H4 (cell line): ENCODE data around the gene OTUD7B. TPM values are rescaled to one million over a fixed set of nuclear protein-coding genes. Genes with fewer than 3 reads are reported as not detected.
A peak's percentile ranks its signal among the peaks of the same experiment; 100 is the strongest.
"Not testable (repeated sequence)": the region's sequence is repeated elsewhere in the genome, so short reads cannot be mapped to it uniquely, and the experiment has no call there.

Experiments
- DNase-seq: peaks from one replicate; pipeline ENCODE4 v3.0.0-alpha.2; 2015; ENCODE audit warnings: low spot score
- total RNA-seq: library from RNA; depleted of rRNA; stranded (reverse); fragments of >200 nt; shearing (Covaris generic); gene quantifications from 2 replicates; pipeline ENCODE4 v1.2.3, GENCODE V29; 2014; rRNA removed

Gene OTUD7B
- 4.2 and 5.4 TPM in 2 replicates for total RNA-seq

DNA sequence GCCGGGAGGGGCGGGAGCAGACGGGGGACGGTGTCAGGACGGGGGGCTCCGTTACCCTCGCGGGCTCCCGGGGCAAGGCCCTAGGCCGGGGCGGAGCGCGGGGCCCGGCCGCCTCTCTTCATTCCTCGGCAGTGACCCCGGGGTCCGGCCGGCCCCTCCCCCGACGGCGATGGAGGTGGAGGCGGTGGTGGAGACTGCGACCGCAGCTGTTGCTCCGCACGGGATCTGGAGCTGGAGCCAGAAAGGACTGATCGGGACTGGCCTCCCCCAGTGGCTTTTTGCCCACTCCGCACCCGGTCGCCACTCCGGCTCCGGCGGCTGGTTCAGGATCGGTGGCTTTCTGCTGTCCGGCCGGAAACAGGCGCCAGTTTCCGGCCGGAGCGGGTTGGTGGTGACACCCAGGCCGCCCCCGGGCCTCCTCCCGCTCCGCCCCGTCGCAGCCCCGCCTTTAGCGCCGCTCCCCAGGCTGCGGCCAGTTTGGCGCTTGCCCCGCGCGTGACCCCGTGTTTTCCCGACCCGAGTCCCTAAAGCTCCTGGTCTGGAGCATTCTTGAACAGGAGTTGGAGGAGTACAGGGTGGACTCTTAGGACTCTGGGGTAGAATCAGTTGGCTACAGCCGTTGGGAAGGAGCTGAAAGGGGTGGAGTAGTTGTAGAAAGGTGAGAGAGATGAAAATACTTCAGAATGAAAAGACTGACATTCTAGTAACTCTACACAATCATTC is at the start of gene OTUD7B:
Gene OTUD7B, minus strand, starts transcription at position 334 of the 723 bp plus-strand sequence. CDS start 33,216 bp downstream, outside the sequence.
- peak; percentile 69 for DNase-seq

DNA sequence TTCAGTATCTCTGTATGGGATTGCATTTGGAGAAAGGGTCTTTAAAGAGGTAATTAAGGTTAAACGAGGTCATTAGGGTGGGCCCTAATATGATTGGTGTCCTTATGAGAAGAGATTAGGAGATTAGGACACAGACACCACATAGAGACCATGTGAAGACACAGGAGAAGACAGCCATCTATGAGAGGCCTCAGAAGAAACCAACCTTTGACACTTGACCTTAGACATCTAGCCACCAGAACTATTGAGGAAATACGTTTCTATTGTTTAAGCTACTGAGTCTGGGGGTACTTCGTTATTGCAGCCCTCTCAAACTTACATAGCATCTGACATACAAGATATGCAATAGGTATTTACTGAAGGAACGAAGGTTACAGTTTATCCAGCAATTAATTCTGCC is 49.7 kb upstream of the OTUD7B start:
- DNase-seq: no peak

GRCh38 chr1:150056407-150056806 is 45.9 kb upstream of the OTUD7B start:
- no peak for DNase-seq

GRCh38 chr1:150055507-150055906 is 45.0 kb upstream of the OTUD7B start:
- DNase-seq: not testable (repeated sequence)

- no peak for DNase-seq
These were observed 43.4 kb upstream of the OTUD7B start for GRCh38 chr1:150053926-150054325.

DNA sequence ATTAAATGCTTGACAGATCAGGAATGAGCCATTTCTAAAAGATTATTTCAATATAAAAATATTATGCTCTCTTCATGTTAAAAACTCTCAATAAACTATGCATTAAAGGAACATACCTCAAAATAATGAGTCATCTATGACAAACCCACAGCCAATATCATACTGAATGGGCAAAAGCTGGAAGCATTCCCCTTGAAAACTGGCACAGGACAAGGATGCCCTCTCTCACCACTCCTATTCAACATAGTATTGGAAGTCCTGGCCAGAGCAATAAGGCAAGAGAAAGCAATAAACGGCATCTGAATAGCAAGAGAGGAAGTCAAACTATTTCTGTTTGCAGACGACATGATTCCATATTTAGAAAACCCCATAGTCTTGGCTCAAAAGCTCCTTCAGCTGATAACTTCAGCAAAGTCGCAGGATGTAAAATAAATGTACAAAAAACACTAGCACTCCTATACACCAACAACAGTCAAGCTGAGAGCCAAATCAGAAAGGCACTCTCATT is 41.4 kb upstream of the OTUD7B start:
- not testable (repeated sequence) for DNase-seq

GRCh38 chr1:150051089-150051373 is 40.5 kb upstream of the OTUD7B start:
- no peak for DNase-seq

DNA sequence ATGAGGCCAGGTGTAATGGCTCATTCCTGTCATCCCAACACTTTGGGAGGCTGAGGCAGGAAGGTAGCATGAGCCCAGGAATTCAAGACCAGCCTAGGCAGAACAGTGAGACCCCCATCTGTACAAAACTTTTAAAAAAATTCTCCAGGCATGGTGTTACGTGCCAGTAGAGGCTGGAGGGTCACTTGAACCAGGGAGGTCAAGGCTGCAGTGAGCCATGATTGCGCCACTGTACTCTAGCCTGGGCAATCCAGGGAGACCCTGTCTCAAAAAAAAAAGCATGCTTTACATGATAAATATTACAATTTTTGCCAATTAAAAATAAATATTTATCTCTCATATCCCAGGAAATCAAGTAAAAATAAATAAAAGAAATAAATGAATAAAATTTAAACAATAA is 39.4 kb upstream of the OTUD7B start:
- DNase-seq: no peak

DNA sequence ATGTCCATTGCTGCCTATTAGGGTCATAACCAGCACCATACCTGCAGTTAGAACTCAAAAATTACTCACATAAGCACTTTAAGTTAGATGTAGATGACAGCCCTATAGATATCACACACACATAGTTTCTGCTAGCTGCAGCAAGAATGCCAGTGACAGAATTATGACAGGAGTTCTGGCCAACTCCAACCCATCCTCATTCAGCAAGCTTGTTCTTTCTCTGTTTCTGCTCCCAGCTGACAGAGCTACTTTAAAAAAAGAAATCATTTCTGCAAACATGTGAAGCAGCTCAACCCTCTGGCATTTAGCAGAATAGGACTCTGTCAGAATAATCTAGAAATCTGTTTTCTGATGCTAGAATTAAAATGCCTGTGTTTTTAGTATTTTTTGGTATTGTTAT is 23.8 kb upstream of the OTUD7B start:
- DNase-seq: no peak

GRCh38 chr1:150028322-150028721 is 17.8 kb upstream of the OTUD7B start:
- DNase-seq: no peak

DNA sequence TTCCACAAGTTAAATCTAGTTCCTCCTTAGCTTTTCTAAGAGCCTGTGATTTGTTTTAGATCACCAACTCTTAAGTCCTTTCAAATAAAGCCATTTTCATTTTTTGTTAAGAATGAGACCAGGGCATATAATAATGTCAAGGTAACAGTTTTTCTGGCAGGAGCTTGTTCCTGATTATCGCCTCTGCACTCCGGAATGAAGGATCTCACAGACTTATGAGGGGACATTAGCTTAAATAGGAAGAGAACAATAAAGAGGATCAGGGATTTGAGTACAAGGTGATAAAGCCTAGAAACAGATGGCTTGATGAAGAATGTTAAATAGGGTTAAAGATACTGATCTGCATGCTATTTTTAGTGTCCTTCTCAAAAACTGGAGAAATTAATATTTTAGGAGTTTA is 13.6 kb upstream of the OTUD7B start:
- no peak for DNase-seq

GRCh38 chr1:150022357-150022756 is 11.8 kb upstream of the OTUD7B start:
- DNase-seq: peak; percentile 6

DNA sequence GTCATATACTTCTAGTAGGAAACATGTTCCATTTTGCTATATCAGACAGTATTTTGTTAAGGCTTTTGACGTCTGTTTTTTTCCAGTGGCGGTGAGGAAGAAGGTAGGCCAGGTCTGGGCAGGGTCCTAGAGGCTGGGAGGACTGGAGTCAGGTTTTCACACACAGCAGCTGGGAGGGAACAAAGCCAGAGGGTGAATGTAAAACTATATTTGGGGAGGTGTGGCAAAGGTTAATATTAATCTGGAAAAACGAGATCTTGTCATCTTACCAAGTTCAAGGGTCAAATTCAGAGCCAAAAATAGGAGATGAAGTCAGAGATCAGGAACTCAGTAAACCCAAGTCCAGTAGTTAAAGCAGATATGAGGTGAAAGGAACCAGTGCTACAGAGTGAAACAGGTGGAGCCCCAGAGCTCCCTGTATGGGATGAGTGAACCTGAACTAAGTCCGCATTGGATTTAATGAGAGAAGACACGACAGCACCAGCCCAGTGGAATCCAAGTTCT is 10.7 kb upstream of the OTUD7B start:
- no peak for DNase-seq

- DNase-seq: no peak
These were observed 10.2 kb upstream of the OTUD7B start for GRCh38 chr1:150020711-150021110.

- no peak for DNase-seq
These were observed 7.6 kb upstream of the OTUD7B start for GRCh38 chr1:150018165-150018564.

- DNase-seq: no peak
These were observed 6.8 kb upstream of the OTUD7B start for GRCh38 chr1:150017206-150017750.

DNA sequence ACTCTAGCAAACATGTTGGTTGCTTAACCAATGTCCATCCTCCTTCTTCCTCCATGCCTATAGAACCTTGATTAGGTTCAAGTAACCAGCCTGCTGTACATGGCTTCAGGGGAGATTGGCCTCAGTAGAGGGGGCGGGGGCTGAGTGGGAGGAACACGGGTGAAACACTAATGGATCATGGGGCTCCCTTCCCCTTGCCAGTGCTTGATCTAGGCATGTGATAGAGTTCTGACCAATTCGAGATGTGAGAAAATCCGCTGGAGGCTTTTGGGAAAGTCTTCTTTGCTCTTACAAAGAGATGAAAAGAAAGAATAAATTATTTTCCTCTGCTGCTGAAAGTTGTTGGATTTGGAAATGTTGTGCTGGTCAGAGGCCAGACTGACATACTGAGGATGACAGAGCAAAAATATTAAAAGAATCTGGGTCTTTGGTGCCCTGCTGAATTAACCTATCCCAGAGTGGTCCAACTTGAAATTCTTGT is 5.2 kb upstream of the OTUD7B start:
- no peak for DNase-seq

DNA sequence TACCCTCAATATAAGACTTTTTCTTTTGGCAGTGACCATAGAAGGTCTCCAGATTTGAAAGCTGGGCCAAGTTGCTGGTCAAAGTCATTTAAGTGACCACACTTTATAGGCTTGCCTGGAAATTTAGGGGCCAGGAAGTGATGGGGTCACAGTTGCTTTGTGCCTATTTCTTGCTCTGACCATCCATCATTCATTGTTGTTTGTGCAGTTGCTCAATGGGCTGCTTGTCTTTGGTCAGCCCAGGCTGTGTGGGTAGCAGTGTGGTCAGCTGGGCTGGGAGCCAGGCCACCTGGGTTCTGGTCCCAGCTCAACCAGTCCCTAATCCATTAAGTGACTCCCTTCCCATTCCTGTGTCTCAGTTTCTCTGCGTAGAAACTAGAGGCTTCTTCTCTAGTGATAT is 2.1 kb upstream of the OTUD7B start:
- DNase-seq: no peak

DNA sequence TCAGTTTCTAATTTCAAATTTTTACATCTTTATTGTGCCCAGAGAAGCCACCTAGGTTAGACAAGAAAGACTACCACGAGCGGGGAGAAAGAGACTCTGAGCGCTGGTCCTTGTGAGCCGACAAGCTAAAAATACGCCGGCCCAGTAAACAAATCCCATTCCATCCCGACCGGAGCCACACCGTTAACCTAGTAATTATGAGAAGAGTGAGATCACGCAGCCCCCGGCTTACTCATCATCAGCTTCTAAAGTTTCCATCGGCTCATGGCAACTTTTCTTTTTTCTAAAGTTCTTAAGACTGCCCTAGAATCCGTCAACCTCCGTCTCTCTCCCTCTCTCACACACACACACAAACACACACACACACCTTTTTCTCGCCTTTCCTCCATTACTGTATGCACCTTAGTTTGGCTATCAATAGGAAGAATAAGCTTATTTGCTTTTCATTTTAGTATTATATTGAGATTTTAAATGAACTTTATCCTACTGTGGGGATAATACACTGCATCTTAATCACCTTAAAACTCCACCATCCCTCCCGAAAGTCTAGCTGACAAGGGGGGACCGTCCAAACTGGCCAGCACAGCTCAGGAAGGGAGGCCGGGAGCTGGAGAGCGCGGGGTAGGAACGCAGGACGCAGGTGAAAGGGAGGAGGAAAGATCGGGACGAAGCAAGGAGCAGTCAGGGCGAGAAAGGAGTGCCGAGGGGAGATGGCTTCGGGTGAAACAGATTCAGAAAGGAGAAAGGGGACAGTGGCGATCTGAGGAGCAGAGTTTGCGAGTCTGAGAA is 728 bp downstream of the OTUD7B start:
- peak; percentile 56 for DNase-seq

DNA sequence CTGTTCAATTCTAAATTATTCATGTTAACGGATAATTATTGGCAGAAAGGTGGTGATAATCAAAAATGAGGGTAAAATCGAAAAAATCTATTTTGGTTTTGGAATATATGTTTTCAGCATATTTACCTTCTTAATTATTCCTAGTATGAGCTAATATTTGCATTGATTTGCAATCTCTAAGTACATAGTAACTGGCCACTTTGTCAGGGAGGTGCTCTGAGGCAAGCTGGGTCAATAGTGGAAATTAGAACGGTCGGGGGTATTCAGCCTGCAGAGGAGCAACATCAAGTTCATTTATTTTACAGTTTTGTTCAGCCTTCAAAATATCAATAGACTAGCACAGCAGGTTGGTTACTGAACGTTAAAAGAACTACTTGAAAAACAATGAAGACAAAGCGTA is 1.8 kb downstream of the OTUD7B start:
- DNase-seq: no peak

GRCh38 chr1:150006881-150007421 is 3.6 kb downstream of the OTUD7B start:
- DNase-seq: no peak

DNA sequence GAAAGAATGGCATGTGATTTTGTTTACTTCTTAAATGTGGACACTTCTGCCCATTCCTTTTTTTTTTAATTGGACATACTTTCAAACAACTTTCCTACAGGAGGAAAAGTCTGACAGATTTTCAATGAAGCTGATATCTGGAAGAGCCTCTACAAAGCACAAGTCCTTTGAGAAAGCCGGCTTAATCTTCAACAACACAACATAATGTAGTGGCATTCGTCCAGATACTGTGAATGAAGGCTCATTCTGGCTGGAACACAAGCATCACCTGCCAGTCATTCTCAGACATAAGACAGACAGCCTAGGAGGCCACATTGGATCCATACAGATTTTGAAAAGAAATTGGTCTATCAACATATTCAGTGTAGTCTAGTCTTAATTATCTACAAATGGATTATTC is 4.9 kb downstream of the OTUD7B start:
- DNase-seq: no peak
